MG63 (cell line): Measurements from ENCODE around the gene SC5D. TPM values are rescaled to one million over a fixed set of nuclear protein-coding genes. Genes with fewer than 3 reads are reported as not detected.
A peak's percentile ranks its signal among the peaks of the same experiment; 100 is the strongest.

ENCODE experiments used
- DNase-seq: peaks from one replicate; pipeline ENCODE4 v3.0.0-alpha.2; 2020
- H3K27me3 ChIP-seq: fragments of 250-450 bp; sonication (Bioruptor Pico); 2 replicates; pipeline ENCODE4 v1.5.1; 2020; ENCODE audit warnings: mild to moderate bottlenecking, moderate library complexity
- H3K36me3 ChIP-seq: fragments of 250-450 bp; sonication (Bioruptor Pico); 2 replicates; pipeline ENCODE4 v1.5.1; 2020; ENCODE audit warnings: mild to moderate bottlenecking, moderate library complexity
- H3K4me3 ChIP-seq: fragments of 250-450 bp; sonication (Bioruptor Pico); 2 replicates; pipeline ENCODE4 v1.5.1; 2020; ENCODE audit warnings: mild to moderate bottlenecking, moderate library complexity
- H3K9me3 ChIP-seq: fragments of 250-450 bp; sonication (Bioruptor Pico); 2 replicates; pipeline ENCODE4 v1.5.1; 2020; ENCODE audit warnings: mild to moderate bottlenecking, moderate library complexity
- total RNA-seq: library from RNA; depleted of rRNA; stranded (reverse); fragments of >200 nt; shearing (Covaris generic); gene quantifications from 2 replicates; pipeline ENCODE4 v1.2.3, GENCODE V29; 2014; ENCODE audit warnings: low replicate concordance

Gene SC5D
- total RNA-seq, 1 experiment from 2014 or later = 20.4 TPM

DNA sequence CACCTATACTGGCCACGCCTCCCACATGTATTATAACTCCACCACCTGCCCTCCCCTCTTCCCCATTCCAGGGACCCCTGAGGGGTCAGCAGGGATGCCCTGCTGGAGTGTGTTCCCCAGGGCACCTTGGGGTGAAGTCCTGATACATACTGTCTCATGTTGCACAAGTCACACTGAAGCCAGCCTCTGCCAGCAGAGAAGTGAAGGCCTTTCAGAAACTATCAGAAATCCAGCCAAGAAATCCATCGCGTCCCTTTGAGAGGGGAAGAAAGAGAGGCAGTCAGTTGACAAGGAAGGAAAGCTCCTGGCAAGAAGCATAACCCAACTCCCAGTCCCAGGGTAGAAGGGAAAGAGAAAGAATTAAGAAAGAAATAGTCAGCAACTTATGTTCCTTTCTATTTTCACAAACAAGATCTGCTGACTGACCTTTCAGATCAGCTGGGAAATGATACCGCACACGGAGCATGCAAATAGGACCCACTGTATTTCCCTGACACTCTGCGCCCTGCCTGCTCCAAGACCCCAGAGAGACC is 45.2 kb downstream of the SC5D start:
- no peak for DNase-seq
- Histone ChIP-seq H3K36me3 (no peaks in the 10 kb centered on the region), H3K9me3 (no peaks in the 10 kb centered on the region), H3K4me3 (no peak overlapping the region), H3K27me3 (peaks cover 8% of the 10 kb centered on the region)

DNA sequence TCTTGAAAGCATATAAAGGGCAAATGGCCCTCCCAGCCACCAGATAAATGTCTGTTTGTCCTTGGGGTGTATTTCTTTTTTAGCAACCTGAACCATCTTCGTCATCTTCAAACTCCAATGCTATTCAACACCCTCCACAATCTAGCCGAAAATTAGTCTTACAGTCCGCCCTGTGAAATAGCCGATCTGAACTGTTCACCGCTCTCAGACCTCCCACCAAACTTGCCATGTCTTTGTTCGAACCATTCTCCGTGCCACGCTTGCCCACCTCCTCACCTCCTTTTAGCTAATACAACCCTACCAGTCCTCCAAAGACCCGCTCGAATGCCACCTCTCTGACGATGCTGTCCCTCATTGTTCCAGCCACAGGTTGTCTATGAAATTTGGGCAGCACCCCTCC is 46.0 kb downstream of the SC5D start:
- DNase-seq = no peak
- Histone ChIP-seq H3K27me3 (peaks cover 8% of the 10 kb centered on the region), H3K36me3 (no peaks in the 10 kb centered on the region), H3K9me3 (no peaks in the 10 kb centered on the region), H3K4me3 (no peak overlapping the region)

DNA sequence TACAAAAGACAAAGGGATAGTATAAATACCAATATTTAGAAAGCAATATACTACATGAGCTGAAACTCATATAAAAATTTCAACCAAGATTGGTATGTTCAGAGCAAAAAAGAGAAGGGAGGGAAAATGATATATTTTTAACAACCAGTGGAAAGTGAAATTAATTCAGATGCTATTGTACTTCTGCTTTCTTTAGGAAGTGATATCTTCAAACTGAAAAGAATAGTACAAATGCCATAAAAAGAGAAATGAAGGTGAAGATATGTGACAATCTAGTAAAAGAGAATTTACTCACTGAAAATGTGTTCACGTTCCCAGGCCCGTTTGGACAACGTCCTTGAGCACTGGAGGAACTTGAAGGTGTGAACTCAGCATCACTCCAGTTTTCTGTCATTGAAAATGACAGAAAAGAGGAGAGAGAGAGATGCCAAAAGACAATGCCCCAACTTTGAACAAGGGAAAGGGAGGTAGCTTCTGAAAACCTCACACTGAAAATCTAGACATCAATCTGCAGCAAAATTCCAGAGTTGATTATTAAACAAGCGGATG is 47.5 kb downstream of the SC5D start:
- Histone ChIP-seq H3K4me3 (no peak overlapping the region), H3K9me3 (no peaks in the 10 kb centered on the region), H3K36me3 (no peaks in the 10 kb centered on the region), H3K27me3 (peaks cover 2% of the 10 kb centered on the region; the same call in 1 of the 2 replicates)
- DNase-seq = no peak

- no peak overlapping the region for H3K4me3 ChIP-seq
- no peak for DNase-seq
- H3K36me3 ChIP-seq = no peaks in the 10 kb centered on the region
- H3K9me3 ChIP-seq = no peaks in the 10 kb centered on the region
- H3K27me3 ChIP-seq = no peaks in the 10 kb centered on the region
These were observed 49.0 kb downstream of the SC5D start for GRCh38 chr11:121341609-121342008.

GRCh38 chr11:121344824-121345223 is 52.3 kb downstream of the SC5D start:
- no peaks in the 10 kb centered on the region; the same call in 1 of the 2 replicates for H3K27me3 ChIP-seq
- DNase-seq = no peak
- no peak overlapping the region for H3K4me3 ChIP-seq
- H3K9me3 ChIP-seq = no peaks in the 10 kb centered on the region
- H3K36me3 ChIP-seq = no peaks in the 10 kb centered on the region

DNA sequence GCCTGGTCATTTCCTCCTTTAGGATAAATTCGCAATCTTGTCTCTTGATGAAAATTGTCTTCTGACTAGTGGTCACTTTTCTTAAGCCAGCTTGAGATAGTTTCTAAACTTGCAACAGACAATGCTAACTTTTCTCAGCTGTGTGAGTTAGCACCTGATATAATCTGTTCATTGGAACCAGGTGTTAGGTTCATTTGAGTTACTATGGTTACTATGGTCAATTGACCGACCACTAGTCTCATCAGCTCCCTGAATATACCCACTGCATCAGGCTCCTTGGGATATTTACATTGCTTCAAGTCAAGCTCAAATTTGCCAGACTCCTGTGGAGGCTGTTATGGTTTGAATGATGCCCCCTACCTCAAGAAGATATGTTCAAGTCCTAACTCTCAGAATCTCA is 54.5 kb downstream of the SC5D start:
- no peaks in the 10 kb centered on the region; the same call in 1 of the 2 replicates for H3K27me3 ChIP-seq
- no peaks in the 10 kb centered on the region for H3K36me3 ChIP-seq
- no peak for DNase-seq
- no peak overlapping the region for H3K4me3 ChIP-seq
- no peaks in the 10 kb centered on the region for H3K9me3 ChIP-seq

- Histone ChIP-seq H3K27me3 (no peaks in the 10 kb centered on the region; the same call in 1 of the 2 replicates), H3K36me3 (no peaks in the 10 kb centered on the region), H3K4me3 (no peak overlapping the region), H3K9me3 (no peaks in the 10 kb centered on the region)
- no peak for DNase-seq
These were observed 55.2 kb downstream of the SC5D start for GRCh38 chr11:121347813-121348212.

GRCh38 chr11:121348220-121348875 is 55.8 kb downstream of the SC5D start:
- DNase-seq = no peak
- Histone ChIP-seq H3K27me3 (no peaks in the 10 kb centered on the region; the same call in 1 of the 2 replicates), H3K4me3 (no peak overlapping the region), H3K9me3 (no peaks in the 10 kb centered on the region), H3K36me3 (no peaks in the 10 kb centered on the region)

DNA sequence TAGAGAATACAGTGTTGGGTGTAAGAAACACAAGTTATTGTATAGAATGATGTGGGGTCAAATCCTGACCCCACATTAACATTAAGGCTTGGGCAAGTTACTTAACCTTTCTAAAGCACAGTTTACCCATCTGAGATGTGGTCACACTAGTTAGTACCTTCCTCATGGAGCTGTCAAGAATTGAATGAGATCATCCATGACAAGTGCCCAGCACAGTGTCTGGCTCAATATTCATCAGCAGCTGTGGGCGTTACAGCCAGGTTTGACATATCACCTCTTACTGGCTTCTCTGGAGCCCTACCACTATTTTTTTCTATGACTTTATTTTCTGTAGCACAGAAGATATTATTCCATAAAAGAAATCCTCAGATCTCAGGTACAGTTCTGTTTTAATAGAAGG is 57.2 kb downstream of the SC5D start:
- no peaks in the 10 kb centered on the region; the same call in 1 of the 2 replicates for H3K27me3 ChIP-seq

DNA sequence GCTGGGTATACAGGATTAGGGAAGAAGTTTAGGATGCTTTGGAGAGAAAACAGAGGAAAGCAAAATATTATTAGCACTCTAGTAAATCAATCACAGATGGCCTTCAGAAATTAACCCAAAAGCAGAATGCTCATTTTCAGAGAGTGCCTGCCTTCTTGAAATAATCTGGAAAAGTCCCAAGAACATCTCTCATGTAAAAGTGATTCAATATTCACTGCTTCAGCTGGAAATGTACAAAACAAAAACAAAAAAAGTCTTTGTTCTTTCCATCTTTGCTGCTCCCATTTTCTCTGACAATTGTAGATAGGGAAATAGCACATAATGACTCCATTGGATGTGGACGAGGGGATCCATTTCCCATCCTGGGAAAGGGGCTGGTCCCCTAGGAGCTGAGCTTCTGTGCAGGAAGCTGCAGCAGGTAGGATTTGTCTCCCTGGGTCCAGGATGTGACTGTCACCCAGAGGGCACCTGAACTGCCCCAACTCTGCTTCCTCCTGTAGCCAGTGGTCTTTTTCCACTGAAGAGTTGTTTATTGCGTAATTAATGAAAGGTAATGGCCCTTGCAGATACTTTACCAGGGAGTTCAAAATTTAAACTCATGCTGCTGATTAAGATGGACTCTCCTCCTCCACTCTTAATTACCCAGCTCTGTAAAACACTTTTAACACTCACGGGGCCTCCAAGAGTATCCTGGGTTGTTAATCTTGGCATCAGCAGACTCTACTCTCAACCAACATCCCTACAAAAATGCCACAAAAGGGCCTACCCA is 57.9 kb downstream of the SC5D start:
- no peaks in the 10 kb centered on the region; the same call in 1 of the 2 replicates for H3K27me3 ChIP-seq
- H3K36me3 ChIP-seq = no peaks in the 10 kb centered on the region
- H3K9me3 ChIP-seq = no peaks in the 10 kb centered on the region
- DNase-seq = no peak
- no peak overlapping the region for H3K4me3 ChIP-seq

More for the DNA sequence above, 57.2 kb downstream of the SC5D start:
- Histone ChIP-seq H3K36me3 (no peaks in the 10 kb centered on the region), H3K9me3 (no peaks in the 10 kb centered on the region), H3K4me3 (no peak overlapping the region)
- DNase-seq = no peak

- H3K36me3 ChIP-seq = no peaks in the 10 kb centered on the region
- DNase-seq = peak; percentile 15
These were observed 58.6 kb downstream of the SC5D start for GRCh38 chr11:121351083-121351630.

DNA sequence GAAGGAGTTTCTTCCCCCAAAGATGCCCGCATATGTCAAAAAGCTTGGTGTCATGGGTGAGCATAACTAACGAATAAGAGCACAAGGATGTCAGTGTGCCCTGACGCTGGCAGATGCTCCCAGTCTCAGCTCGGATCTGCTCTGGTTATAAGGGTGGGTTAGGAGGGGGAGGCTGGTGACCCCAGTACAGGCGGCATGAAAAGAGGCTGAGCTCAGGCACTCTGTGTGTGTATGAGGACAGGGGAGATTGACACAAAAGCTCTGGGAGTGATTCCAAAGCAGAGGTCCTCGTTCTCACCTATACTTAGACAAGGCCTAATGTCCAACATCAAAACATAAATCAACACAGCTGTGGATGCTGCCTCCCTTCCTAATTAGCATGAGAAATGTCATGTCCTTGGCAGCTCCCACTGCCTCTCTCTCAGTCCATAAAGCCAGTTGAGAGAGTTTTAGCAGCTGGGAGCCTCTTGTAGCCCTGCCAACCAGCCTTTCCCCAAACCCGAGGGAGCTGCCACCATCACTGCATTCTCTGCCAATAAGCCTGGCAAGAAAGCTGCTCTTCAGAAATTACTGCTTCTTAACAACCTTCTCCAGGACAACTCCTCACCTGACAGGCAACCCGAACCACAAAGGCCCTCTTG is 59.8 kb downstream of the SC5D start:
- Histone ChIP-seq H3K36me3 (no peaks in the 10 kb centered on the region), H3K27me3 (no peaks in the 10 kb centered on the region; the same call in 1 of the 2 replicates), H3K9me3 (no peaks in the 10 kb centered on the region), H3K4me3 (no peak overlapping the region)
- peak; percentile 4 for DNase-seq

More at GRCh38 chr11:121351083-121351630, 58.6 kb downstream of the SC5D start:
- Histone ChIP-seq H3K27me3 (no peaks in the 10 kb centered on the region; the same call in 1 of the 2 replicates), H3K4me3 (no peak overlapping the region), H3K9me3 (no peaks in the 10 kb centered on the region)

GRCh38 chr11:121354192-121354591 is 61.6 kb downstream of the SC5D start:
- no peaks in the 10 kb centered on the region for H3K9me3 ChIP-seq
- H3K27me3 ChIP-seq = no peaks in the 10 kb centered on the region
- H3K36me3 ChIP-seq = no peaks in the 10 kb centered on the region
- no peak overlapping the region for H3K4me3 ChIP-seq
- DNase-seq = no peak

- no peak for DNase-seq
- H3K4me3 ChIP-seq = no peak overlapping the region
- no peaks in the 10 kb centered on the region for H3K36me3 ChIP-seq
- no peaks in the 10 kb centered on the region for H3K27me3 ChIP-seq
- H3K9me3 ChIP-seq = no peaks in the 10 kb centered on the region
These were observed 63.8 kb downstream of the SC5D start for GRCh38 chr11:121356357-121356756.
